ENCODE measurements around the gene TRIM66. TPM values are rescaled to one million over a fixed set of nuclear protein-coding genes. Genes with fewer than 3 reads are reported as not detected.

TRIM66 gene
- total RNA-seq, 4 donors from 2014 or later = 7.7 to 48.5 (median 9.4) TPM

GRCh38 chr11:8715501-8715900 lies 33.0 kb upstream of the TRIM66 start:
- peaks cover 0 to 8% of the 10 kb centered on the region in 2 donors for H3K36me3 ChIP-seq
- H3K27me3 ChIP-seq = no peaks in the 10 kb centered on the region
- no peaks in the 10 kb centered on the region for H3K9me3 ChIP-seq
- TF ChIP-seq CTCF (IDR thresholded peaks at IDR 0.05) (no peak), POLR2A (IDR thresholded peaks at IDR 0.05) (no peak)
- DNase-seq = no peak
- WGBS, 2 donors = 66 to 70% methylated on average over 11 to 15 of the region's 15 CpGs
- no peak overlapping the region for H3K4me3 ChIP-seq (replicated peaks in 1 of 3)
- H3K27ac ChIP-seq = peak overlapping the region; percentile 28 to 88 (median 62)
- intact Hi-C loops (cut with DNase I) = no loop called here
- H3K4me1 ChIP-seq = peaks cover 40 to 60% of the 10 kb centered on the region in 2 donors

- peaks cover 34 to 56% of the 10 kb centered on the region in 2 donors for H3K4me1 ChIP-seq
- peak overlapping the region in 2 of 3 donors; percentile 62 to 88 for H3K27ac ChIP-seq
- intact Hi-C loops (cut with DNase I) = no loop called here
- TF ChIP-seq POLR2A (IDR thresholded peaks at IDR 0.05) (no peak), CTCF (IDR thresholded peaks at IDR 0.05) (no peak)
- H3K4me3 ChIP-seq (replicated peaks in 1 of 3) = no peak overlapping the region
- peaks cover 0 to 8% of the 10 kb centered on the region in 2 donors for H3K36me3 ChIP-seq
- no peak for DNase-seq
- H3K9me3 ChIP-seq = no peaks in the 10 kb centered on the region
- 53 to 73% methylated on average over 4 of the region's 4 CpGs for WGBS, 2 donors
- H3K27me3 ChIP-seq = no peaks in the 10 kb centered on the region
These were observed 32.3 kb upstream of the TRIM66 start for GRCh38 chr11:8714622-8715225.

DNA sequence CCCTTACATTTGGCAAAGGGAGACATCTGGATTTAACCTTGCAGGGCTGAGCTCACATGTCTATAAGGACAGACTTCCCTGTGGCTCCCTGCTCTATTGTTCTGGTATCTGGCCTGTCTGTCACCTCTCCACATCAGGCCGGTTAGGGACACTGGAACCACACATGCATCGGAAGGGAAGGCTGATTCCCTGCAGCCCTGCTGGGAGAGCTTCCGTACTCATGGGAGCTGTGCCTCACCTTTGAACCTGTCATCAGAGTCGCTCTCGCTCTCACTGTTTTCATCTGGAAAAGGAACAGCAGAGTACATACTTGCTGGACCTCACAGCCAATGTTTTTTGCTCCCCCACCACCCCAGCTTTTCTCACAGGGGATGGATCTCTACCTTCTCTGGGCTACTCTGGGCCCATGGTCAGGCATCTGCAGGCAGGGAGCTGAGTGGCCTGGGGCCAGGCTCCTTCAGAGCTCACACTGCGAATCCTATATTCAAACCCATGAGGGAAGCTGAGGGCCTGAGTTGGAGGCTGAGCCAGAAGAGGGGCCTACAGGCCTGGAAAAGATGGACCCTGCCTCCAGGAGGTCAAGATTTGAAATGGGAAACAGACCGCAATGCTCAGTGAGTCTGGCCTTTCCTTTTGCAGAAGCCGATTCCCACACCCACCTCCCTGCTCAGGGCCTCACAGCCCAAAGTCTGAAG lies 31.4 kb upstream of the TRIM66 start:
- Histone ChIP-seq H3K9me3 (no peaks in the 10 kb centered on the region), H3K4me3 (replicated peaks in 1 of 3) (no peak overlapping the region), H3K27ac (peak overlapping the region in 2 of 3 donors; percentile 13 to 19), H3K27me3 (no peaks in the 10 kb centered on the region), H3K4me1 (peaks cover 32 to 56% of the 10 kb centered on the region in 2 donors), H3K36me3 (peaks cover 0 to 8% of the 10 kb centered on the region in 2 donors)
- WGBS, 2 donors = 89 to 93% methylated on average over 8 of the region's 8 CpGs
- intact Hi-C loops (cut with DNase I) = no loop called here
- DNase-seq = no peak
- no peak for TF ChIP-seq CTCF (IDR thresholded peaks at IDR 0.05)
- no peak for TF ChIP-seq POLR2A (IDR thresholded peaks at IDR 0.05)

DNA sequence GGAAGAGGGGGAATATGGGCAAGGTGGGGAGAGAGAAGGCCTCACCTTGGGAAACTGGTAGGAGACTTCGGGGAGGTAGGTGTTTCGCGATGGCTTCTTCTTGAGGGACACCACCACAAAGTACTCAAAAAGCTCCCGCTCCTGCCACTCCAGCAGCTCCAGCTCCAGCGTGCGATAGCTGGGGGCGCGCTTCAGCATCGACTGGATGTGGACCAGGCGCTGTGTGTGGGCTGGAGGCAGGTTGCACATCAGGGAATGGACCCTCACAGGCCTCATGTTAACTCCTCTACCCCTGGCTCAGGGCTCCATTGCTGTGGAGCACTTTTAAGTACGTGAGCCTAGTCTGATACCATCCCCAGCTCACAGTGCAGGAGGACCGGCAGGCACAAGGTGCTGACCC lies 30.0 kb upstream of the TRIM66 start:
- H3K9me3 ChIP-seq = no peaks in the 10 kb centered on the region
- 94 to 97% methylated on average over 10 to 12 of the region's 12 CpGs for WGBS, 2 donors
- no peaks in the 10 kb centered on the region for H3K27me3 ChIP-seq
- H3K36me3 ChIP-seq = peaks cover 0 to 8% of the 10 kb centered on the region in 2 donors
- no peak overlapping the region for H3K27ac ChIP-seq
- DNase-seq = no peak
- no peak overlapping the region for H3K4me3 ChIP-seq (replicated peaks in 1 of 3)
- peaks cover 30 to 55% of the 10 kb centered on the region in 2 donors for H3K4me1 ChIP-seq
- intact Hi-C loops (cut with DNase I) = no loop called here
- TF ChIP-seq CTCF (IDR thresholded peaks at IDR 0.05) (no peak), POLR2A (IDR thresholded peaks at IDR 0.05) (no peak)

GRCh38 chr11:8711895-8712442 lies 29.5 kb upstream of the TRIM66 start:
- Histone ChIP-seq H3K4me3 (replicated peaks in 1 of 3) (no peak overlapping the region), H3K9me3 (no peaks in the 10 kb centered on the region), H3K27ac (no peak overlapping the region), H3K27me3 (no peaks in the 10 kb centered on the region), H3K36me3 (peaks cover 0 to 8% of the 10 kb centered on the region in 2 donors), H3K4me1 (peaks cover 30 to 55% of the 10 kb centered on the region in 2 donors)
- no peak for DNase-seq
- 78 to 80% methylated on average over 5 of the region's 5 CpGs for WGBS, 2 donors
- TF ChIP-seq POLR2A (IDR thresholded peaks at IDR 0.05) (no peak), CTCF (IDR thresholded peaks at IDR 0.05) (no peak)
- intact Hi-C loops (cut with DNase I) = no loop called here

Data from thyroid gland (tissue), 4 donors.